H1 (cell line): ENCODE data around the gene GSG1L. TPM values are rescaled to one million over a fixed set of nuclear protein-coding genes. Genes with fewer than 3 reads are reported as not detected.

Experiments used
- CTCF ChIA-PET: fragments of 300-600 bp; sonication (Branson Sonifier 250); formaldehyde crosslinking; loops from one replicate; lab custom pipeline; 2021; ENCODE audit not compliant: partially characterized antibody; lab: Charles Lee
- POLR2A ChIA-PET: fragments of 300-600 bp; sonication (Branson Sonifier 250); formaldehyde crosslinking; loops from one replicate; lab custom pipeline; 2021; ENCODE audit warnings: inconsistent platforms; ENCODE audit not compliant: partially characterized antibody; lab: Charles Lee
- DNase-seq, 2 experiments: peaks; one replicate each; pipeline versions ENCODE4 v3.0.0 to v3.0.0-alpha.2; 2010 to 2022; ENCODE audit warnings: low spot score in 2 of 2, low read depth in 1 of 2, mixed read lengths in 1 of 2
- FAIRE-seq: peaks from 2 replicates; lab custom pipeline; 2011; peaks lifted over from hg19 to GRCh38; lab: Jason Lieb, UNC
- H2AFZ ChIP-seq: 2 replicates; pipeline ENCODE4 v1.8.1; 2012; ENCODE audit warnings: low read length, inconsistent platforms
- H2AK5ac ChIP-seq: 2 replicates; pipeline ENCODE4 v1.6.1; 2013; ENCODE audit warnings: low read depth, low read length
- H2BK120ac ChIP-seq: replicated peaks from 2 replicates; pipeline ENCODE3; 2013; ENCODE audit warnings: low read depth, low read length, inconsistent platforms
- H2BK12ac ChIP-seq: 2 replicates; pipeline ENCODE4 v1.6.1; 2013; ENCODE audit warnings: low read depth, low read length
- H2BK15ac ChIP-seq: 2 replicates; pipeline ENCODE4 v1.6.1; 2013; ENCODE audit warnings: low read length
- H2BK20ac ChIP-seq: 2 replicates; pipeline ENCODE4 v1.6.1; 2013; ENCODE audit warnings: low read length
- H2BK5ac ChIP-seq: 2 replicates; pipeline ENCODE4 v1.6.1; 2013; ENCODE audit warnings: low read depth, low read length
- H3K14ac ChIP-seq: 2 replicates; pipeline ENCODE4 v1.6.1; 2013; ENCODE audit warnings: inconsistent platforms; ENCODE audit not compliant: insufficient read length
- H3K18ac ChIP-seq: 2 replicates; pipeline ENCODE4 v1.6.1; 2013; ENCODE audit warnings: low read length; ENCODE audit errors: extremely low read depth
- H3K23ac ChIP-seq: 2 replicates; pipeline ENCODE4 v1.6.1; 2013; ENCODE audit warnings: inconsistent platforms; ENCODE audit not compliant: insufficient read length
- H3K23me2 ChIP-seq: 2 replicates; pipeline ENCODE4 v1.6.1; 2013; ENCODE audit warnings: low read depth, low read length
- H3K27ac ChIP-seq: 2 replicates; pipeline ENCODE4 v1.6.1; 2011; ENCODE audit warnings: low read depth, low read length, inconsistent platforms
- H3K27me3 ChIP-seq, 4 experiments: replicated peaks in 1 of 4; 1 replicate in 1 of 4; 2 replicates in 3 of 4; pipeline versions ENCODE4 v1.6.1 to v1.8.1; 2011 to 2013; ENCODE audit warnings: low read length in 3 of 4, mild to moderate bottlenecking in 3 of 4, inconsistent platforms in 2 of 4, mixed read lengths in 2 of 4, moderate library complexity in 1 of 4; ENCODE audit not compliant: control insufficient read depth in 3 of 4, insufficient read depth in 3 of 4; ENCODE audit errors: extremely low read depth in 1 of 4
- H3K36me3 ChIP-seq, 4 experiments: 2 replicates each; pipeline versions ENCODE4 v1.6.1 to v1.8.1; 2011 to 2013; ENCODE audit warnings: mild to moderate bottlenecking in 4 of 4, low read length in 3 of 4, moderate library complexity in 2 of 4, control low read depth in 1 of 4, inconsistent platforms in 1 of 4; ENCODE audit not compliant: insufficient read depth in 4 of 4, control insufficient read depth in 2 of 4
- H3K4ac ChIP-seq: replicated peaks from 2 replicates; pipeline ENCODE3; 2013; ENCODE audit warnings: low read length, low read depth, mixed read lengths, inconsistent platforms; ENCODE audit not compliant: insufficient read length
- H3K4me1 ChIP-seq, 4 experiments: replicated peaks in 1 of 4; 1 replicate in 1 of 4; 2 replicates in 3 of 4; pipeline versions ENCODE4 v1.6.1 to v1.8.1; 2011 to 2013; ENCODE audit warnings: low read length in 3 of 4, inconsistent platforms in 2 of 4, mixed read lengths in 1 of 4; ENCODE audit not compliant: insufficient read depth in 4 of 4, control insufficient read depth in 3 of 4
- H3K4me2 ChIP-seq, 2 experiments: 2 replicates each; pipeline versions ENCODE4 v1.6.1 to v1.8.1; 2011 to 2013; ENCODE audit warnings: low read depth in 2 of 2, low read length in 2 of 2, control low read depth in 1 of 2, inconsistent platforms in 1 of 2, mild to moderate bottlenecking in 1 of 2; ENCODE audit not compliant: insufficient read depth in 1 of 2
- H3K4me3 ChIP-seq, 4 experiments: fragments of 200-600, 300-600 bp in 1 of 4; sonication (generic), shearing (Covaris generic), sonication (Bioruptor Twin) in 1 of 4; 2 replicates each; pipeline versions ENCODE4 v1.5.1 to v1.8.1; 2011 to 2016; ENCODE audit warnings: low read length in 4 of 4, low read depth in 3 of 4, control low read depth in 2 of 4, inconsistent platforms in 2 of 4, mild to moderate bottlenecking in 2 of 4, mixed read lengths in 1 of 4, moderate library complexity in 1 of 4; ENCODE audit not compliant: insufficient read depth in 2 of 4; ENCODE audit errors: extremely low read depth in 1 of 4
- H3K56ac ChIP-seq: replicated peaks from 2 replicates; pipeline ENCODE3; 2013; ENCODE audit warnings: low read depth, mild to moderate bottlenecking, mixed read lengths, low read length, inconsistent platforms; ENCODE audit not compliant: insufficient read length
- H3K79me1 ChIP-seq: 2 replicates; pipeline ENCODE4 v1.6.1; 2013; ENCODE audit warnings: low read depth, low read length, control low read depth
- H3K79me2 ChIP-seq, 2 experiments: 2 replicates each; pipeline versions ENCODE4 v1.6.1 to v1.8.1; 2012 to 2013; ENCODE audit warnings: low read length in 2 of 2, mild to moderate bottlenecking in 2 of 2, inconsistent platforms in 1 of 2; ENCODE audit not compliant: insufficient read depth in 2 of 2, control insufficient read depth in 1 of 2
- H3K9ac ChIP-seq, 4 experiments: replicated peaks in 1 of 4; 1 replicate in 1 of 4; 2 replicates in 3 of 4; pipeline versions ENCODE4 v1.6.1 to v1.8.1; 2011 to 2013; ENCODE audit warnings: low read depth in 3 of 4, low read length in 3 of 4, control low read depth in 2 of 4, mild to moderate bottlenecking in 2 of 4, moderate library complexity in 2 of 4, inconsistent platforms in 1 of 4; ENCODE audit errors: extremely low read depth in 1 of 4
- H3K9me3 ChIP-seq, 2 experiments: 2 replicates each; pipeline versions ENCODE4 v1.6.1 to v1.8.1; 2012 to 2013; ENCODE audit warnings: mild to moderate bottlenecking in 2 of 2, moderate library complexity in 2 of 2, control low read depth in 1 of 2, inconsistent platforms in 1 of 2, low read depth in 1 of 2, low read length in 1 of 2, mixed read lengths in 1 of 2; ENCODE audit not compliant: insufficient read depth in 2 of 2
- H4K20me1 ChIP-seq, 2 experiments: replicated peaks in 1 of 2; 2 replicates each; pipeline versions ENCODE3 to v1.8.1; 2011 to 2013; ENCODE audit warnings: inconsistent platforms in 2 of 2, low read length in 2 of 2, mild to moderate bottlenecking in 1 of 2; ENCODE audit not compliant: insufficient read depth in 2 of 2, control insufficient read depth in 1 of 2
- H4K5ac ChIP-seq: 2 replicates; pipeline ENCODE4 v1.6.1; 2013; ENCODE audit warnings: low read length, low read depth, mixed read lengths, inconsistent platforms; ENCODE audit not compliant: insufficient read length
- H4K8ac ChIP-seq: 2 replicates; pipeline ENCODE4 v1.8.0; 2013; ENCODE audit warnings: mild to moderate bottlenecking, moderate library complexity, low read length, inconsistent platforms; ENCODE audit not compliant: insufficient read depth; ENCODE audit errors: extremely low read depth
- H4K91ac ChIP-seq: replicated peaks from 2 replicates; pipeline ENCODE3; 2013; ENCODE audit warnings: low read length, mixed read lengths, inconsistent platforms; ENCODE audit not compliant: insufficient read length
- CBX8 ChIP-seq: fragments of 300-800, 300-1000 bp; sonication (generic); IDR thresholded peaks from 2 replicates; pipeline ENCODE4 v1.7.1; 2016; ENCODE audit warnings: low read depth, low read length, borderline replicate concordance
- ZNF274 ChIP-seq: IDR thresholded peaks from 2 replicates; pipeline ENCODE4 v1.7.0; 2012; ENCODE audit warnings: low read length, borderline replicate concordance; ENCODE audit errors: extremely low read depth
- WGBS, 2 experiments: shearing (Covaris generic) in 1 of 2; methylation state at CpG; one replicate each; pipeline versions ENCODE4 v1.1.6 to v1.1.7; 2013 to 2015; ENCODE audit warnings: low lambda C conversion rate in 2 of 2, mixed read lengths in 2 of 2, inconsistent platforms in 1 of 2, low coverage in 1 of 2, missing lambda C conversion rate in 1 of 2; ENCODE audit not compliant: insufficient replicate concordance in 2 of 2, insufficient coverage in 1 of 2, insufficient read length in 1 of 2; ENCODE audit errors: extremely low coverage in 1 of 2, missing lambda C conversion rate in 1 of 2; 5-methylcytosine and 5-hydroxymethylcytosine counted together
- polyA plus RNA-seq, 7 experiments: library from polyadenylated mRNA; depleted of rRNA in 3 of 7; stranded (reverse) in 5 of 7; unstranded in 2 of 7; fragments of >200 nt in 5 of 7; fragments of 200-250 nt in 2 of 7; gene quantifications; 1 replicate in 5 of 7; 2 replicates in 1 of 7; 4 replicates in 1 of 7; pipeline versions ENCODE4 v1.2.1 to v1.2.3, GENCODE V29; 2011 to 2013; ENCODE audit warnings: missing spikeins in 2 of 7, mixed read lengths in 2 of 7
- total RNA-seq: library from RNA; stranded (reverse); fragmentation: NEBNext Ultra II Directional; extraction: Animal tissue kit (Norgen Biotek cat#: 25700); gene quantifications from 2 replicates; pipeline ENCODE4 v1.2.1, GENCODE V29; 2021

The GSG1L gene
- total and polyA plus RNA-seq, 2 of the 8 experiments (the other 6 are each of a cell fraction or from before 2014, with no cell fraction given) = 0.71 to 1.1 TPM

DNA sequence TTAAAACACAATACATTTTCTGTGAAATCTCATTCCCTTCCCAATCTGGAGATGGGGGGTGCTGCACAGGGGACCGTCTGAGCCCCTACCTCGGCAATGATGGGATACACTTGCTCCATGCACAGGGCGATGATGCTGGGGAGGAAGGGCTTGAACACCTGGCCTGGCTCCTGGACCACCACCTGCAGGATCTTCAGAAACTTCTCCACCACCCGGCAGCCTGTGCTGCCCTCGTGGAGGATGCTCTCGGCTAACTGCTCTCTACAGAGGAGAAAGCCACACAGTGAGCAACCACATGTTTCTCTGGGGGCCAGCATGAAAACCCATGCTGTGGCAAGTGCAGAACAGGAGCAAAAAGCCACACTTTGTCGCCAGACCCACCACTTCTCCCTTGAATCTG is 42.4 kb upstream of the GSG1L start:
- Histone ChIP-seq H3K4me2 (no peak overlapping the region), H3K4ac (no peak overlapping the region), H4K8ac (no peak overlapping the region; the same call in 1 of the 2 replicates), H4K5ac (no peak overlapping the region), H2BK20ac (no peak overlapping the region), H3K18ac (no peak overlapping the region), H3K9me3 (no peaks in the 10 kb centered on the region), H2AK5ac (no peak overlapping the region), H3K14ac (no peak overlapping the region), H3K56ac (no peak overlapping the region), H2BK12ac (no peak overlapping the region), H3K27ac (no peak overlapping the region), H3K23me2 (no peaks in the 10 kb centered on the region), H3K9ac (no peak overlapping the region), H3K36me3 (peaks cover 26 to 85% (median 64%) of the 10 kb centered on the region in 4 experiments), H2BK5ac (no peak overlapping the region), H3K79me2 (no peaks in the 10 kb centered on the region), H3K79me1 (no peaks in the 10 kb centered on the region; the same call in 1 of the 2 replicates), H4K20me1 (peaks cover 2 to 7% of the 10 kb centered on the region in 2 experiments), H3K23ac (no peak overlapping the region), H2BK120ac (no peak overlapping the region), H2BK15ac (no peak overlapping the region), H3K4me3 (no peak overlapping the region), H3K27me3 (no peaks in the 10 kb centered on the region), H4K91ac (no peak overlapping the region), H3K4me1 (no peaks in the 10 kb centered on the region), H2AFZ (no peak overlapping the region)
- FAIRE-seq (no peak), DNase-seq (no peak)
- TF ChIP-seq CBX8 = no peak
- no peak for TF ChIP-seq ZNF274
- ChIA-PET CTCF (interaction anchor here (0.8 kb wide), 1 partner anchor 13 kb away, joined by 3 read pairs; no protein-coding TSS in a partner anchor), POLR2A (interaction anchor here (1.0 kb wide), 1 partner anchor 13 kb away, joined by 3 read pairs; no protein-coding TSS in a partner anchor)
- WGBS, 2 experiments = 84% methylated on average over 7 of the region's 7 CpGs; no CpG with 5 or more reads in 1 of the 2 experiments
